Duodenal mucosa (tissue), 2 donors: ENCODE measurements around the gene TRIP6.
"Not testable (repeated sequence)": the region's sequence is repeated elsewhere in the genome, so short reads cannot be mapped to it uniquely, and the experiment has no call there.

ENCODE experiments used
- H3K27ac ChIP-seq: one replicate; pipeline ENCODE4 v1.7.0; 2013; ENCODE audit warnings: low read depth, low read length
- H3K27me3 ChIP-seq, 2 donors: one replicate each; pipeline ENCODE4 v1.7.0; 2013; ENCODE audit warnings: low read length in 2 of 2, control low read depth in 1 of 2; ENCODE audit not compliant: insufficient read depth in 2 of 2, control insufficient read depth in 1 of 2
- H3K36me3 ChIP-seq, 2 donors: one replicate each; pipeline ENCODE4 v1.7.0; 2013; ENCODE audit warnings: low read length in 2 of 2, control low read depth in 1 of 2; ENCODE audit not compliant: insufficient read depth in 2 of 2, control insufficient read depth in 1 of 2
- H3K4me1 ChIP-seq, 2 donors: one replicate each; pipeline ENCODE4 v1.7.0; 2013; ENCODE audit warnings: low read length in 2 of 2, control low read depth in 1 of 2; ENCODE audit not compliant: insufficient read depth in 2 of 2, control insufficient read depth in 1 of 2
- H3K4me3 ChIP-seq, 2 donors: one replicate each; pipeline ENCODE4 v1.7.0; 2013; ENCODE audit warnings: low read length in 2 of 2, low read depth in 1 of 2
- H3K9ac ChIP-seq, 2 donors: one replicate each; pipeline ENCODE4 v1.7.0; 2013; ENCODE audit warnings: low read length in 2 of 2, low read depth in 1 of 2
- H3K9me3 ChIP-seq, 2 donors: one replicate each; pipeline ENCODE4 v1.7.0; 2013; ENCODE audit warnings: low read length in 2 of 2, control low read depth in 1 of 2; ENCODE audit not compliant: control insufficient read depth in 1 of 2

TRIP6 gene

GRCh38 chr7:100896732-100897608 lies 29.8 kb downstream of the TRIP6 start:
- Histone ChIP-seq H3K4me3 (peak overlapping the region; percentile 48 to 60), H3K9ac (peak overlapping the region; percentile 58 to 64), H3K27ac (peak overlapping the region; percentile 32), H3K36me3 (no peaks in the 10 kb centered on the region), H3K27me3 (peaks cover 8 to 11% of the 10 kb centered on the region in 2 donors), H3K9me3 (no peaks in the 10 kb centered on the region), H3K4me1 (peaks cover 15 to 29% of the 10 kb centered on the region in 2 donors)

- H3K27ac ChIP-seq = peak overlapping the region; percentile 5
- H3K4me1 ChIP-seq = peaks cover 15 to 33% of the 10 kb centered on the region in 2 donors
- peak overlapping the region in 1 of 2 donors; percentile 38 for H3K9ac ChIP-seq
- no peaks in the 10 kb centered on the region for H3K36me3 ChIP-seq
- H3K27me3 ChIP-seq = peaks cover 8 to 11% of the 10 kb centered on the region in 2 donors
- H3K9me3 ChIP-seq = no peaks in the 10 kb centered on the region
- H3K4me3 ChIP-seq = no peak overlapping the region
Observed at GRCh38 chr7:100897772-100898454, 30.7 kb downstream of the TRIP6 start.

- peaks cover 15 to 29% of the 10 kb centered on the region in 2 donors for H3K4me1 ChIP-seq
- H3K9me3 ChIP-seq = no peaks in the 10 kb centered on the region
- H3K27me3 ChIP-seq = peaks cover 8 to 11% of the 10 kb centered on the region in 2 donors
- no peak overlapping the region for H3K27ac ChIP-seq
- H3K36me3 ChIP-seq = no peaks in the 10 kb centered on the region
- H3K9ac ChIP-seq = no peak overlapping the region
- H3K4me3 ChIP-seq = no peak overlapping the region
Observed at GRCh38 chr7:100899432-100899831, 32.2 kb downstream of the TRIP6 start.

- no peaks in the 10 kb centered on the region for H3K36me3 ChIP-seq
- no peaks in the 10 kb centered on the region for H3K9me3 ChIP-seq
- H3K4me1 ChIP-seq = peaks cover 14 to 20% of the 10 kb centered on the region in 2 donors
- no peak overlapping the region for H3K4me3 ChIP-seq
- H3K27me3 ChIP-seq = peaks cover 6 to 7% of the 10 kb centered on the region in 2 donors
- no peak overlapping the region for H3K27ac ChIP-seq
- H3K9ac ChIP-seq = no peak overlapping the region
Observed at GRCh38 chr7:100900978-100901377, 33.8 kb downstream of the TRIP6 start.

GRCh38 chr7:100901921-100902332 lies 34.7 kb downstream of the TRIP6 start:
- Histone ChIP-seq H3K9me3 (no peaks in the 10 kb centered on the region), H3K27ac (peak overlapping the region; percentile 66), H3K27me3 (no peaks in the 10 kb centered on the region), H3K4me3 (no peak overlapping the region), H3K36me3 (no peaks in the 10 kb centered on the region), H3K4me1 (peaks cover 8 to 13% of the 10 kb centered on the region in 2 donors), H3K9ac (peak overlapping the region; percentile 25 to 39)

GRCh38 chr7:100902638-100903037 lies 35.5 kb downstream of the TRIP6 start:
- Histone ChIP-seq H3K4me1 (peaks cover 5 to 11% of the 10 kb centered on the region in 2 donors), H3K36me3 (no peaks in the 10 kb centered on the region), H3K27ac (no peak overlapping the region), H3K27me3 (no peaks in the 10 kb centered on the region), H3K4me3 (peak overlapping the region in 1 of 2 donors; percentile 8), H3K9ac (peak overlapping the region; percentile 25 to 39), H3K9me3 (no peaks in the 10 kb centered on the region)

- H3K27ac ChIP-seq = no peak overlapping the region
- H3K4me3 ChIP-seq = no peak overlapping the region
- no peaks in the 10 kb centered on the region for H3K9me3 ChIP-seq
- H3K36me3 ChIP-seq = no peaks in the 10 kb centered on the region
- no peaks in the 10 kb centered on the region for H3K27me3 ChIP-seq
- peaks cover under 1 to 4% of the 10 kb centered on the region in 2 donors for H3K4me1 ChIP-seq
- H3K9ac ChIP-seq = no peak overlapping the region
Observed at GRCh38 chr7:100908512-100908911, 41.3 kb downstream of the TRIP6 start.

GRCh38 chr7:100910443-100910842 lies 43.3 kb downstream of the TRIP6 start:
- not testable (repeated sequence) for H3K27ac ChIP-seq, H3K9ac ChIP-seq, H3K27me3 ChIP-seq, H3K4me3 ChIP-seq, H3K36me3 ChIP-seq, H3K9me3 ChIP-seq
- H3K4me1 ChIP-seq = peaks cover 10 to 14% of the 10 kb centered on the region in 2 donors

GRCh38 chr7:100911484-100911883 lies 44.3 kb downstream of the TRIP6 start:
- no peaks in the 10 kb centered on the region for H3K27me3 ChIP-seq
- no peaks in the 10 kb centered on the region for H3K36me3 ChIP-seq
- H3K4me3 ChIP-seq = no peak overlapping the region
- no peak overlapping the region for H3K9ac ChIP-seq
- H3K27ac ChIP-seq = peak overlapping the region; percentile 14
- no peaks in the 10 kb centered on the region for H3K9me3 ChIP-seq
- peaks cover 13 to 14% of the 10 kb centered on the region in 2 donors for H3K4me1 ChIP-seq

GRCh38 chr7:100914208-100914878 lies 47.2 kb downstream of the TRIP6 start:
- H3K4me3 ChIP-seq = no peak overlapping the region
- no peaks in the 10 kb centered on the region for H3K9me3 ChIP-seq
- peak overlapping the region; percentile 61 for H3K27ac ChIP-seq
- no peak overlapping the region for H3K9ac ChIP-seq
- no peaks in the 10 kb centered on the region for H3K36me3 ChIP-seq
- peaks cover 13 to 20% of the 10 kb centered on the region in 2 donors for H3K4me1 ChIP-seq
- H3K27me3 ChIP-seq = no peaks in the 10 kb centered on the region
